HEK293T (cell line): Measurements from ENCODE around the gene MYO7B.

Experiments
- BHLHE40 ChIP-seq: fragments of 450-650 bp; IDR thresholded peaks from 2 replicates; pipeline ENCODE4 v1.6.1; 2016; ENCODE audit warnings: mild to moderate bottlenecking, moderate library complexity, borderline replicate concordance
- FOXA1 ChIP-seq: fragments of 450-650 bp; IDR thresholded peaks from 2 replicates; pipeline ENCODE4 v1.6.1; 2016; ENCODE audit warnings: mild to moderate bottlenecking
- HDGF ChIP-seq: fragments of 450-650 bp; IDR thresholded peaks from 2 replicates; pipeline ENCODE4 v1.6.1; 2017; ENCODE audit warnings: antibody characterized with exemption, borderline replicate concordance
- LEF1 ChIP-seq: fragments of 450-650 bp; IDR thresholded peaks from 2 replicates; pipeline ENCODE4 v1.6.1; 2017; ENCODE audit warnings: mild to moderate bottlenecking, borderline replicate concordance
- SP1 ChIP-seq: fragments of 450-650 bp; IDR thresholded peaks from 2 replicates; pipeline ENCODE4 v1.6.1; 2017
- SUZ12 ChIP-seq: fragments of 450-650 bp; IDR thresholded peaks from 2 replicates; pipeline ENCODE4 v1.6.1; 2016; ENCODE audit warnings: mild to moderate bottlenecking
- TARDBP ChIP-seq: fragments of 450-650 bp; IDR thresholded peaks from 2 replicates; pipeline ENCODE4 v1.6.1; 2016
- ZNF384 ChIP-seq: fragments of 450-650 bp; IDR thresholded peaks from 2 replicates; pipeline ENCODE4 v1.6.1; 2016

- TF ChIP-seq SP1: no peak
- TF ChIP-seq ZNF384: no peak
- TF ChIP-seq FOXA1: no peak
- no peak for TF ChIP-seq LEF1
- no peak for TF ChIP-seq HDGF
- no peak for TF ChIP-seq BHLHE40
- no peak for TF ChIP-seq SUZ12
- no peak for TF ChIP-seq TARDBP
Measured at GRCh38 chr2:127596311-127597045, 61.0 kb downstream of the MYO7B start.
